GM12878 (cell line): Measurements from ENCODE around the gene OPRD1. TPM values are rescaled to one million over a fixed set of nuclear protein-coding genes. Genes with fewer than 3 reads are reported as not detected.

ENCODE experiments used
- ATAC-seq: fragments of 200-7000 bp; cut with Tn5 transposase; 3 replicates; pipeline ENCODE4 v1.9.1; 2020; ENCODE audit warnings: mild to moderate bottlenecking, moderate library complexity
- BruUV-seq: library from RNA; stranded (reverse); fragments of 400-500 nt; replicated peaks from 2 replicates; lab custom pipeline; 2021; lab: Mats Ljungman, UMichigan
- CTCF ChIA-PET: fragments of 300-600 bp; sonication (Branson Sonifier 250); formaldehyde crosslinking; extraction: SDS; loops from one replicate; lab custom pipeline; 2021; ENCODE audit warnings: inconsistent platforms; lab: Yijun Ruan, JAX
- POLR2A ChIA-PET: fragments of 350-600 bp; formaldehyde crosslinking; extraction: SDS; loops from one replicate; lab custom pipeline; 2021; ENCODE audit warnings: inconsistent platforms; lab: Charles Lee
- RAD21 ChIA-PET: fragments of 300-600 bp; sonication (Branson Sonifier 250); formaldehyde crosslinking; loops from one replicate; lab custom pipeline; 2023; ENCODE audit warnings: antibody characterized with exemption; ENCODE audit not compliant: unreplicated experiment; lab: Charles Lee
- SMC1A ChIA-PET: fragments of 300-600 bp; sonication (Branson Sonifier 250); formaldehyde crosslinking; loops from one replicate; lab custom pipeline; 2023; ENCODE audit not compliant: unreplicated experiment, uncharacterized antibody; lab: Charles Lee
- DNase-seq: peaks from one replicate; pipeline ENCODE4 v3.0.0-alpha.2; 2011; ENCODE audit warnings: low read depth, low spot score
- FAIRE-seq: peaks from 3 replicates; lab custom pipeline; 2011; peaks lifted over from hg19 to GRCh38; lab: Jason Lieb, UNC
- H2AFZ ChIP-seq: 2 replicates; pipeline ENCODE4 v1.6.0; 2011; ENCODE audit warnings: low read depth, low read length, control low read depth; ENCODE audit not compliant: control insufficient read depth
- H3K27ac ChIP-seq: 2 replicates; pipeline ENCODE4 v1.5.1; 2011; ENCODE audit warnings: control low read depth; ENCODE audit not compliant: control insufficient read depth, insufficient read depth
- H3K27me3 ChIP-seq, 2 experiments: replicated peaks in 1 of 2; 2 replicates each; pipeline versions ENCODE4 v1.6.0 to v1.6.1; 2011; ENCODE audit warnings: low read length in 1 of 2; ENCODE audit not compliant: control insufficient read depth in 2 of 2, insufficient read depth in 2 of 2
- H3K36me3 ChIP-seq, 2 experiments: 2 replicates each; pipeline ENCODE4 v1.5.1; 2011; ENCODE audit warnings: low read length in 1 of 2; ENCODE audit not compliant: control insufficient read depth in 2 of 2, insufficient read depth in 2 of 2
- H3K4me1 ChIP-seq: 2 replicates; pipeline ENCODE4 v1.6.1; 2011; ENCODE audit warnings: mild to moderate bottlenecking, low read length, moderate library complexity, mixed read lengths; ENCODE audit not compliant: control insufficient read depth, insufficient read depth
- H3K4me2 ChIP-seq: 2 replicates; pipeline ENCODE4 v1.6.0; 2011; ENCODE audit warnings: control low read depth; ENCODE audit not compliant: control insufficient read depth, insufficient read depth
- H3K4me3 ChIP-seq: fragments of 200-600 bp; sonication (generic); 2 replicates; pipeline ENCODE4 v1.5.1; 2016
- H3K79me2 ChIP-seq: 2 replicates; pipeline ENCODE4 v1.6.0; 2011; ENCODE audit warnings: low read length; ENCODE audit not compliant: control insufficient read depth, insufficient read depth
- H3K9ac ChIP-seq: 2 replicates; pipeline ENCODE4 v1.8.0; 2011; ENCODE audit warnings: low read length, control low read depth, mixed read lengths; ENCODE audit not compliant: control insufficient read depth, insufficient read depth
- H3K9me3 ChIP-seq: replicated peaks from 3 replicates; pipeline ENCODE4 v1.5.1; 2011; ENCODE audit warnings: mild to moderate bottlenecking, low read length; ENCODE audit not compliant: control insufficient read depth, insufficient read depth
- H4K20me1 ChIP-seq: 2 replicates; pipeline ENCODE4 v1.6.0; 2011; ENCODE audit not compliant: control insufficient read depth, insufficient read depth
- BMI1 ChIP-seq: fragments of 450-650 bp; IDR thresholded peaks from 2 replicates; pipeline ENCODE4 v1.6.1; 2016; ENCODE audit warnings: mild to moderate bottlenecking, moderate library complexity, borderline replicate concordance
- CHD2 ChIP-seq: IDR thresholded peaks from 2 replicates; pipeline ENCODE4 v1.6.1; 2011; ENCODE audit warnings: low read depth, low read length, improper control_type of control experiment, borderline replicate concordance
- EP300 ChIP-seq, 2 experiments: fragments of 150-350 bp in 1 of 2; IDR thresholded peaks; 2 replicates each; pipeline ENCODE4 v1.6.1; 2011 to 2012; ENCODE audit warnings: low read depth in 2 of 2, low read length in 2 of 2, borderline replicate concordance in 1 of 2, improper control_type of control experiment in 1 of 2, inconsistent platforms in 1 of 2; ENCODE audit not compliant: control insufficient read depth in 1 of 2
- KLF5 ChIP-seq: fragments of 450-650 bp; IDR thresholded peaks from 2 replicates; pipeline ENCODE4 v1.6.1; 2014; ENCODE audit warnings: mild to moderate bottlenecking; ENCODE audit not compliant: partially characterized antibody
- LARP7 ChIP-seq: fragments of 450-650 bp; IDR thresholded peaks from 2 replicates; pipeline ENCODE4 v1.6.1; 2017; ENCODE audit warnings: mild to moderate bottlenecking
- MXI1 ChIP-seq: fragments of 150-350 bp; IDR thresholded peaks from 2 replicates; pipeline ENCODE4 v1.6.1; 2011; ENCODE audit warnings: low read depth, mild to moderate bottlenecking, inconsistent platforms, low read length, improper control_type of control experiment
- NBN ChIP-seq: fragments of 450-650 bp; IDR thresholded peaks from 2 replicates; pipeline ENCODE4 v1.6.1; 2016
- NKRF ChIP-seq: fragments of 450-650 bp; conservative IDR thresholded peaks from 2 replicates; pipeline ENCODE4 v1.6.1; 2017; ENCODE audit warnings: mild to moderate bottlenecking, moderate library complexity
- NR2F1 ChIP-seq: fragments of 450-650 bp; conservative IDR thresholded peaks from 2 replicates; pipeline ENCODE4 v1.6.1; 2017; ENCODE audit warnings: mild to moderate bottlenecking
- PAX5 ChIP-seq: IDR thresholded peaks from 2 replicates; pipeline ENCODE4 v1.6.1; 2011; ENCODE audit warnings: low read depth, low read length, borderline replicate concordance
- PAX8 ChIP-seq: fragments of 450-650 bp; IDR thresholded peaks from 2 replicates; pipeline ENCODE4 v1.6.1; 2017; ENCODE audit warnings: mild to moderate bottlenecking, moderate library complexity
- SMAD5 ChIP-seq: IDR thresholded peaks from 2 replicates; pipeline ENCODE4 v1.6.1; 2016; ENCODE audit warnings: antibody characterized with exemption, low read depth
- SP1 ChIP-seq: IDR thresholded peaks from one replicate; pipeline ENCODE4 v1.6.1; 2011; ENCODE audit warnings: low read depth, low read length
- TCF7 ChIP-seq: IDR thresholded peaks from 2 replicates; pipeline ENCODE4 v1.6.1; 2014; ENCODE audit warnings: antibody characterized with exemption, borderline replicate concordance
- WRNIP1 ChIP-seq: IDR thresholded peaks from 2 replicates; pipeline ENCODE4 v1.6.1; 2011; ENCODE audit warnings: low read depth, low read length, improper control_type of control experiment, borderline replicate concordance
- ZNF207 ChIP-seq: fragments of 450-650 bp; IDR thresholded peaks from 2 replicates; pipeline ENCODE4 v1.6.1; 2014; ENCODE audit warnings: antibody characterized with exemption, mild to moderate bottlenecking, borderline replicate concordance
- ZNF217 ChIP-seq: fragments of 450-650 bp; IDR thresholded peaks from 2 replicates; pipeline ENCODE4 v1.6.1; 2017; ENCODE audit warnings: antibody characterized with exemption, mild to moderate bottlenecking
- WGBS: methylation state at CpG from one replicate; pipeline ENCODE4 v1.1.6; 2016; ENCODE audit warnings: low lambda C conversion rate; ENCODE audit not compliant: insufficient replicate concordance, insufficient coverage; ENCODE audit errors: missing lambda C conversion rate; 5-methylcytosine and 5-hydroxymethylcytosine counted together
- in situ Hi-C: fragments of 300-500 bp; cut with MboI; formaldehyde crosslinking; loops from 9 replicates; pipeline ENCODE4 v1.14.3; 2018; ENCODE audit warnings: mixed read lengths
- intact Hi-C: fragments of 100-400 bp; cut with micrococcal nuclease; formaldehyde crosslinking; loops from one replicate; pipeline ENCODE4 v1.14.2; 2022; ENCODE audit not compliant: unreplicated experiment
- polyA plus RNA-seq, 11 experiments: library from polyadenylated mRNA; depleted of rRNA in 4 of 11; unstranded in 6 of 11; stranded (reverse) in 5 of 11; fragments of >200 nt; fragmentation: Nextera tagmentation in 4 of 11; fragmentation: Illumina TruSeq in 1 of 11; extraction: Ambion mirVana in 4 of 11; extraction: Trizol in 1 of 11; gene quantifications; 1 replicate in 1 of 11; 2 replicates in 10 of 11; pipeline versions ENCODE4 v1.2.1 to v1.2.3, GENCODE V29; 2011 to 2016; ENCODE audit warnings: inconsistent platforms in 2 of 11, missing spikeins in 2 of 11, low read depth in 1 of 11
- total RNA-seq, 4 experiments: library from RNA; depleted of rRNA in 3 of 4; stranded (reverse); fragments of >200 nt in 3 of 4; fragmentation: Illumina TruSeq in 1 of 4; extraction: Trizol in 1 of 4; gene quantifications; 2 replicates each; pipeline versions ENCODE4 v1.2.1 to v1.2.3, GENCODE V29; 2013 to 2021
- TF ChIP-seq, protein P1 (sequence below), 3 experiments: IDR thresholded peaks in 2 of 3; conservative IDR thresholded peaks in 1 of 3; 2 replicates each; pipeline ENCODE4 v1.5.1; 2011; ENCODE audit warnings: low read depth in 3 of 3, low read length in 3 of 3, mild to moderate bottlenecking in 3 of 3, control low read depth in 2 of 3, moderate library complexity in 2 of 3, inconsistent platforms in 1 of 3, mixed read lengths in 1 of 3; ENCODE audit not compliant: control insufficient read depth in 2 of 3, insufficient read depth in 1 of 3; ENCODE audit errors: extremely low read depth in 1 of 3

OPRD1 gene
- total and polyA plus RNA-seq, 10 of the 15 experiments (the other 5 are each of a cell fraction or from before 2014, with no cell fraction given) = 0.02 TPM; not detected in 8

DNA sequence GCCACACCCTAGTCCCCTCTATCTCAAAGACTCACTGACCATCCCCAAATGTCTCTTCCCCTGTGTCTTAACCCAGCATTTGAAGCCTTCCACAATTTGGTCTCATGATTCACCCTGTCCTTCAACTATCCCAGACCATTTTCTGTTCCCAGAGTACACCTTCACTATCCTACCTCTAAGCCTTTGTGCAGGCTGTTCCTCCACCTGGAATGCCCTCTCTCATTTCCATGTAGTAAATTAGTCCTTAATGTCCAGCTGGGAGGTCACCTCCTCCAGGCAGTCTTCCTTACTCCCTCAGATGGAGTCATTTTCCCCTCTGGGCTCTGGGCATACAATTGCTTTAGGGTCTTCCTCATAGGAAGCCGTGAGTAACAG, 71.3 kb downstream of the OPRD1 start:
- Histone ChIP-seq H3K27me3 (no peaks in the 10 kb centered on the region), H3K4me3 (no peak overlapping the region), H3K79me2 (peaks cover 12% of the 10 kb centered on the region), H3K9ac (no peak overlapping the region), H4K20me1 (no peaks in the 10 kb centered on the region), H3K4me2 (no peak overlapping the region), H2AFZ (peak overlapping the region; percentile 92), H3K9me3 (no peaks in the 10 kb centered on the region), H3K27ac (no peak overlapping the region), H3K36me3 (no peaks in the 10 kb centered on the region), H3K4me1 (peaks cover 33% of the 10 kb centered on the region)
- POLR2A ChIA-PET = interaction anchor here (0.7 to 4.3 kb wide), 3 partner anchors 44 to 299 kb away, joined by 5 to 35 read pairs (median 5); partner anchors contain the start of gene SRSF4
- CTCF ChIA-PET = interaction anchor here (1.1 to 13.7 kb wide), 11 partner anchors 10 to 323 kb away, joined by 3 to 547 read pairs (median 8); partner anchors contain the start of gene SRSF4
- SMC1A ChIA-PET = interaction anchor here (1.0 to 12.0 kb wide), 7 partner anchors 101 to 327 kb away, joined by 3 to 315 read pairs (median 4); no protein-coding TSS in a partner anchor
- 95% methylated on average over 1 of the region's 1 CpG for WGBS
- FAIRE-seq (no peak), DNase-seq (no peak), ATAC-seq (no peak)
- intact Hi-C loops = no loop called here
- no TSS peak for BruUV-seq
- in situ Hi-C loops = loop anchor here (5.0 kb wide), 2 partner anchors 149 to 314 kb away; no protein-coding TSS in a partner anchor
- no peak for TF ChIP-seq WRNIP1
- TF ChIP-seq CHD2 = no peak
- no peak for TF ChIP-seq NKRF
- no peak for TF ChIP-seq BMI1
- TF ChIP-seq KLF5 = no peak
- no peak for TF ChIP-seq SP1
- TF ChIP-seq ZNF217 = no peak
- TF ChIP-seq NBN = no peak
- TF ChIP-seq EP300 (IDR thresholded peaks at IDR 0.05; ENCODE audit: borderline replicate concordance in 1 of 2, control insufficient read depth in 1 of 2, low read depth in 2 of 2, low read length in 2 of 2) = no peak
- no peak for TF ChIP-seq PAX5
- no peak for TF ChIP-seq PAX8
- TF ChIP-seq, protein P1, sequence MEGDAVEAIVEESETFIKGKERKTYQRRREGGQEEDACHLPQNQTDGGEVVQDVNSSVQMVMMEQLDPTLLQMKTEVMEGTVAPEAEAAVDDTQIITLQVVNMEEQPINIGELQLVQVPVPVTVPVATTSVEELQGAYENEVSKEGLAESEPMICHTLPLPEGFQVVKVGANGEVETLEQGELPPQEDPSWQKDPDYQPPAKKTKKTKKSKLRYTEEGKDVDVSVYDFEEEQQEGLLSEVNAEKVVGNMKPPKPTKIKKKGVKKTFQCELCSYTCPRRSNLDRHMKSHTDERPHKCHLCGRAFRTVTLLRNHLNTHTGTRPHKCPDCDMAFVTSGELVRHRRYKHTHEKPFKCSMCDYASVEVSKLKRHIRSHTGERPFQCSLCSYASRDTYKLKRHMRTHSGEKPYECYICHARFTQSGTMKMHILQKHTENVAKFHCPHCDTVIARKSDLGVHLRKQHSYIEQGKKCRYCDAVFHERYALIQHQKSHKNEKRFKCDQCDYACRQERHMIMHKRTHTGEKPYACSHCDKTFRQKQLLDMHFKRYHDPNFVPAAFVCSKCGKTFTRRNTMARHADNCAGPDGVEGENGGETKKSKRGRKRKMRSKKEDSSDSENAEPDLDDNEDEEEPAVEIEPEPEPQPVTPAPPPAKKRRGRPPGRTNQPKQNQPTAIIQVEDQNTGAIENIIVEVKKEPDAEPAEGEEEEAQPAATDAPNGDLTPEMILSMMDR (IDR thresholded peaks at IDR 0.05 in 2 of 3, conservative IDR thresholded peaks at IDR 0.05 in 1 of 3; ENCODE audit: control insufficient read depth in 2 of 3, extremely low read depth in 1 of 3, insufficient read depth in 1 of 3, low read depth in 3 of 3, low read length in 3 of 3) = no peak
- no peak for TF ChIP-seq ZNF207
- no peak for TF ChIP-seq MXI1
- no peak for TF ChIP-seq NR2F1
- no peak for TF ChIP-seq TCF7
- TF ChIP-seq LARP7 = no peak
- TF ChIP-seq SMAD5 = no peak
- RAD21 ChIA-PET = interaction anchor here (1.1 to 11.7 kb wide), 9 partner anchors 16 to 319 kb away, joined by 3 to 284 read pairs (median 25); partner anchors contain the start of genes EPB41 and SRSF4
